T follicular helper cell (primary cell): ENCODE measurements around the gene UVRAG.
"Not testable (repeated sequence)": the region's sequence is repeated elsewhere in the genome, so short reads cannot be mapped to it uniquely, and the experiment has no call there.

Source experiments
- DNase-seq: peaks from one replicate; pipeline ENCODE4 v3.0.0-alpha.2; 2020; ENCODE audit warnings: low read depth

Gene UVRAG

DNA sequence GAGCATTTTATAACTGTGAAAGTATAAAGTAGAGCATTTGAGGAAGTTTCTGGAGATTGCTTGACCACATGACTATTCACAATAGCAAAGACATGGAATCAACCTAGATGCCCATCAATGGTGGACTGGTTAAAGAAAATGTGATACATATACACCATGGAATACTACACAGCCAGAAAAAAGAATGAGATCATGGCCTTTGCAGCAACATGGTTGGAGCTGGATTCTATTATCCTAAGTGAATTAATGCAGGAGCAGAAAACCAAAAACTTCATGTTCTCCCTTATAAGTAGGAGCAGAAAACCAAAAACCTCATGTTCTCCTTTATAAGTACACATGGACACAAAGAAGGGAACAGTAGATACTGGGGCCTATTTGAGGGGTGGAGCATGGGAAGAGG, 30.3 kb downstream of the UVRAG start:
- no peak for DNase-seq

DNA sequence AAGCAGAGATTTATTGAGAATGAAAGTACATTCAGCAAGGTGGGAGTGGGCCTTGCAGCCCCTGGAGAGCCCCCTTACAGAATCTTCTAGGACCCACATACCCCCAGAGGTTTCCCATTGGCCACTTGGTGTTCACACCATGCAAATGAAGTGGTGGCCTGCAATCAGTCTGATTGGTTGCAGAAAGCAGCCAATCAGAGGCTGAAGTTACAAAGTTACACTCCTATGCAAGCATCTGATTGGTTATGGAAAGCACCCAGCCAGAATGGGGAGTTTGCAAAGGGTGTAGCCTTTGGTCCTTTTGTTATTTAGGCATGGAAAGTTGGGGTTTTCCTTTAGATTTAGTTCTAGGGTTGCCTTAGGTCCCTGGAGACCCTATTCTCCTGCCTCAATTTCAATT, 34.9 kb downstream of the UVRAG start:
- DNase-seq = no peak

- DNase-seq = no peak
Observed at GRCh38 chr11:75850787-75851186, 35.8 kb downstream of the UVRAG start.

DNA sequence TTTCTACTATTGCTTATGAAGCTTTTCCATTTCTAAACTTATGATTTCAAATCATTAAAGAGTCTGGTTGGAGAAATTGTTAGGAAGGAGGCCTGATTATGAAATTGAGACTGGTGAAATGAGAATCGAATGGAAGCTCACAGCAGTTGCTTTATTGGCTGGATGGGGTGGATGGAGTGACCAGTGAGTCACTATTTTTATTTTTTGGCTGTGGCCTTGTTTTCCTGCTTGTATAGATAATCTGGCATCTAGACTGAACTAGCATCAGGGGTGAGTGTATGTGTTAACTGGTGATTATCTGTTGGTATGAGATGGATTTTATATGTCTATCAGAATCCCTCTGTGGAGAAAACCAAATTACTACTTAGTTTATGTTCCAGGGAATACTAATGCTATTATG, 36.2 kb downstream of the UVRAG start:
- no peak for DNase-seq

- no peak for DNase-seq
Observed at GRCh38 chr11:75852406-75853017, 37.5 kb downstream of the UVRAG start.

DNA sequence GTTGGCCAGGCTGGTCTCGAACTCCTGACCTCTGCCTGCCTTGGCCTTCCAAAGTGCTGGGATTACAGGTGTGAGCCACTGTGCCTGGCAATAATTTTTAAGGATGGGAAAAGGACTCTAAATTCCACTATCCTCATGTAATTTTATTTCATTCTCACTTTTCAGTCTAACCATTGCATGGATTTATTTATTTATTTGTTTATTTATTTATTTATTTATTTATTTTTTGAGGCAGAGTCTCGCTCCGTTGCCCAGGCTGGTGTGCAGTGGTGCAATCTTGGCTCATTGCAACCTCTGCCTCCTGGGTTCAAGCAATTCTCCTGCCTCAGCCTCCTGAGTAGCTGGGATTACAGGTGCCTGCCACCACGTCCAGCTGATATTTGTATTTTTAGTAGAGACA, 38.6 kb downstream of the UVRAG start:
- DNase-seq = not testable (repeated sequence)

GRCh38 chr11:75853971-75854370, 39.0 kb downstream of the UVRAG start:
- no peak for DNase-seq

DNA sequence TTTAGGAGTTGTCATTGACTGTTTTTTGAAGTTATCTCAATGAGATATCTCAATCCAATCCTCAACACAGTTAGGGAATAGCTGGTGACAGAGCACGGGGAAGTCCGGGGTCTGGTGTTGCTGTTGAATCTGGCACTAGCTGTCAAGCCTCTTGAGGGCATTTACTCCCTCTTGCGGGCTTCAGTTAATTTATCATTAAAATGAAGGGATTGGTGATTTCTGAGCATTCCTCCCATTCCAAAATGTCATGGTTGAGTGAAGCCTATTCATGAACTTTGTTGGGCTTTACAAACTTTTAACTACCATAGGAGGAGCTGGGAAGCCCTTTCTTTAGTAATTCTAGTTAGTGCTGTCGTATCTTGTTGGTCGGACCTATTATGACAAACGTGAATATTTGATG, 40.2 kb downstream of the UVRAG start:
- no peak for DNase-seq

DNA sequence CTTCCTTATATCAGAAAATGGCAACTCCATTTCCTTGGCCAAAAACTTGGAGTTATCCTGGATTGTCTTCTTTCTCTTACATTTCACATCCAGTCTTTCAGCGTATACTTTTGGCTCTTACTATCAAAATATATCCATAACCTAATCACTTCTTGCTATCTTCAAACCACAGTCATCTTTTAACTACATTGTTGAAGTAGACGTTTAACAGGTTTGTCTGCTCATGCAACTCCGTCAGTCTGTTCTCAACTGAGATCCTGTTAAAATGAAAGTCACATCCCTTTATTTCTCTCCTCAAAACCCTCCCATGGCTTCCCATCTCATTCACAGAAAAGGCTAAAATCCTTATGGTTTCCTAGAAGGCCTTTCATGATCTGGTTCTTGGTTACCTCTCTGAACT, 41.9 kb downstream of the UVRAG start:
- no peak for DNase-seq

DNA sequence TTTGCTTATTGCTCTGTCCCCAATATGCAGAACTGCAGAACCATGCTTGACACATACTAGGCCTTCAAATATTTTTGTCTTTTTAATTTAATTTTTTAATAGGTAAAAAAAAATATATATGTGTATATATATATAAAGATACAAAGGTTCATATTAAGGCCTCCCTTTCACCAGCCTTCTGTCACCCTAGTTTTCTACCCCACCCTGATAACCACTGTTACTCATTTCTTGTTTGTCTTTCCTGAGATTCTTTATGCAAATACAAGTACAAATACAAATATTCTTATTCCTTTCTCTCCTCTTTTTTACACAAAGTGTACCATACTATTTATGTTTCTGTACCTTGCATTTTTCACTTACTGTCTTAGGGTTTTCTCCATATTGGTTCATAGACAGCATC, 43.0 kb downstream of the UVRAG start:
- no peak for DNase-seq

GRCh38 chr11:75858613-75859012, 43.6 kb downstream of the UVRAG start:
- DNase-seq = no peak

DNA sequence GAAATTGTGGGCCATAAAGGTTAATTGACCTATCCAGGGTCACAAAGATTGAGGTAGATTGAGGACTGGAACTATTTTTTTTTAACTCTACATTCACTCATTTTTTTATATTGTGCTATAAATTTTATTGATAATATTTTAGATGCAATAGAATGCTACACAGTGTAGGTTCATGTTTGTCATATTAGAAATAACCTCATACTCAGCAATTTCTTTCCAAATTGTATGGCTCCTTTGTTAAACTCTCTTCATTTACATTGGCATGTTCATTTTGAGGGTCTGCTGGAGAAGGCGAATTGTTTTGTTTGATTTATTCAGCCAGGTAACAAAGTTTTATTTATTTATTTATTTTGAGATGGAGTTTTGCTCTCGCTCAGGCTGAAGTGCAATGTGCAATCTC, 44.6 kb downstream of the UVRAG start:
- DNase-seq = no peak

- DNase-seq = no peak
Observed at GRCh38 chr11:75862437-75862836, 47.4 kb downstream of the UVRAG start.

DNA sequence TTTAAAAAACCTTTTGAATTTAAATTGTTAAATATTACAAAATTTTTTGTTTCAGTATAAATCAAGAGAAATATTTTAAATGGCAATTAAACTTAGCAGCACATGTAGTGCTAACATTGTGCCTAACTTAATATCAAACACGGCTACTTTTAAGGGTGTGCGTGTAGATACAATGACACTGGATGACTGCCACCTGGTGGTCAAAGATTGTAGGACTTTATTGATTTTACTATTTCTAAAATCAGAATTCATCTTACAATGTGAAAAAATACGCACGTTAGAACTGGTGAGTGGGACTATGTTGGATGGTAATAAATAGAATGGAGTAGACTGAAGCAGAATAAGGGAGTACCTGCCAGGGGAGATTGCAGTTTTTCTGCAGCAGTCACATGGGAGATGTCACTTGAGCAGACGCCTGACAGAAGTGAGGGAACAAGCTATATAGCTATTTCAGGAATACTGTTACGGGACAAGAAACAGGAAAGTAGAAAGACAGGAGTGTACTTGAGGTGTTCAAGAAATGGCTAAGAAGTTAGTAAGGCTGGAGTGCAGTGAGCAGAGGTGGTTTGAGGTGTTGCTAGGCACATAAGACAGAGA, 52.9 kb downstream of the UVRAG start:
- DNase-seq = peak; percentile 18

- DNase-seq = no peak
Observed at GRCh38 chr11:75868990-75869389, 54.0 kb downstream of the UVRAG start.

- no peak for DNase-seq
Observed at GRCh38 chr11:75869661-75870455, 54.8 kb downstream of the UVRAG start.

DNA sequence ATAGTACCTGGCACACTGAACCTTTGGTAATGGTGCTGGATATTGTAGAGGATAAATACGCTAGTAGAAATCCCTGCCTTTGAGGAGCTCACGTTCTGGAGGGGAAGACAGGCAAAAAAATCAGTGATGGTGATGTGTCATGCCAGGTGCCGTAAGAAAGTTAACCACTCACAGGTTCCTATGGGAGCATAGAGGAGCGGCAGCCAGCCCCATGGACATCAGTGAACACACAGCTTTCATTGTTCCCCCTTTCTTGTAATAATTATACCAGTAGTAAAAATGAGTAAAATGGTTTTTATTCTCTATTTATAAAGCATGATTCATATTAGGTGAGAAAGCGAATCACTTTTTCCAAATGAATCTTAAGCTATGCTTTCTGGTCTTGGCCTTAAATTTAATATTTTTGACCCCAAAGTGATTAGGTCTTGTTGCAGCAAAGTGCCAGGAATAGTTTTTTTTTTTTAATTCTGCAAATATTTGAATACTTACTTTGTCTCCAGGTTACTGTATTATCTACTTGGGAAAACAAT, 57.9 kb downstream of the UVRAG start:
- no peak for DNase-seq

GRCh38 chr11:75873417-75874221, 58.6 kb downstream of the UVRAG start:
- no peak for DNase-seq

DNA sequence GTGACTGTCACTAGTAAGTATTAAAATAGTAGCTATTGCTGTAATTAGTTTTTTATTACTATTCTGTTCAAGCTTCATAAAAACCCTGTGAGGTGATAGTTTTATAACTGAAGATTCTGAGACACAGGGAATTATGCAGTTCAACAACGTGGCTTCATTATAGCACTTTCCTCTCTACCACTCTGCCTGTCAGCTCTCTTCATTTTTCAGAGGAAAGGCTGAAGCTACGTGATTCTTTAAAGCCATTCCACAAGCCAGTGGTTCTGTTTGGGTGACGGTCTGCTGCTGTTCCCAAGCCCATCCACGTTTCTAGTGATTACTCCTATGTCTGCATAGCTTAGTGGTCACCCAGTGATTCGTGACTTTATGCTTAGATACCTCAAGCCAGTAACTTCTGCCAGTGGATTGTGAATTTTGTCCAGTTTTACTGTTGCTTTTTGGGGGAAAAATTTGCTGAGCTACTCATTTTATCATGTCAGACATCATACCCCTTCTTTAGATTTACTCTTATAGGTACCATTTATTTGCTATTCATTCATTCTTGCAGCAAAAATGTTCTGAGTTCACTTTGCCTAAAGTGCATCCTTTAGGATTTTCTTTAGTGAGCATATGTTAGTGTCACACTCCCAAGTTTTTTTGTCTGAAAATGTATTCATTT, 59.8 kb downstream of the UVRAG start:
- DNase-seq = no peak

DNA sequence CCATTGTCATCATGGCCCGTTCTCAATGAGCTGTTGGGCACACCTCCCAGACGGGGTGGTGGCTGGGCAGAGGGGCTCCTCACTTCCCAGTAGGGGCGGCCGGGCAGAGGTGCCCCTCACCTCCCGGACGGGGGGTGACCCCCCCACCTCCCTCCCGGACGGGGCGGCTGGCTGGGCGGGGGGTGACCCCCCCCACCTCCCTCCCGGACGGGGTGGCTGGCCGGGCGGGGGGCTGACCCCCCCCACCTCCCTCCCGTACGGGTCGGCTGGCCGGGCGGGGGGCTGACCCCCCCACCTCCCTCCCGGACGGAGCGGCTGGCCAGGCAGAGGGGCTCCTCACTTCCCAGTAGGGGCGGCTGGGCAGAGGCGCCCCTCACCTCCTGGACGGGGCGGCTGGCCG, 62.3 kb downstream of the UVRAG start:
- not testable (repeated sequence) for DNase-seq

DNA sequence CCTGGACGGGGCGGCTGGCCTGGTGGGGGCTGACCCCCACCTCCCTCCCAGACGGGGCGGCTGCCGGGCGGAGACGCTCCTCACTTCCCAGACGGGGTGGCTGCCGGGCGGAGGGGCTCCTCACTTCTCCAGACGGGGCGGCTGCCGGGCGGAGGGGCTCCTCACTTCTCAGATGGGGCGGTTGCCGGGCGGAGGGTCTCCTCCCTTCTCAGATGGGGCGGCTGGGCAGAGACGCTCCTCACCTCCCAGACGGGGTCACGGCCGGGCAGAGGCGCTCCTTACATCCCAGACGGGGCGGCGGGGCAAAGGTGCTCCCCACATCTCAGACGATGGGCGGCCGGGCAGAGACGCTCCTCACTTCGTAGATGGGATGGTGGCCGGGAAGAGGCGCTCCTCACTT, 62.9 kb downstream of the UVRAG start:
- DNase-seq = not testable (repeated sequence)

GRCh38 chr11:75878933-75879332, 63.9 kb downstream of the UVRAG start:
- no peak for DNase-seq
